ENCODE data around the gene ITPR3.

DNA sequence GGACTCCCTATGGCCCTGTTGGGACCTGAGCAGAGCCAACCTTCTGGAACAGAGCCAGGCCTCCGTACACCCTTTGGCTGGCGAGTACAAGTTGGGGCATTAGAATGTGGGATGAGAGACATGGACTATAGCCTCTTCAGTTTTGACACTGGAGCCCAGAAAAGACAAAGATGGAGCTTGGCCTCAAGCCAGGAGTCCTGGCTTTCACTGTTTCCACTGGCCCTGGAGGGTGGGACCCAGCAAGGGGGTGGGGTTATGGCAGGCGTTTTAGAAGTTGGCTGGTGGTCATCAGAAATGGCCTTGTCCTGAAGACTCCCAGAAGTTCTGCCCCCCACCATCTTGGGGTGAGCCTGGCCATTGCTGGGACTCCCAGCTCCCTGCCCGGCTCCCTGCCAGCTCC lies 21.8 kb downstream of the ITPR3 start:
- TF ChIP-seq, protein P1, sequence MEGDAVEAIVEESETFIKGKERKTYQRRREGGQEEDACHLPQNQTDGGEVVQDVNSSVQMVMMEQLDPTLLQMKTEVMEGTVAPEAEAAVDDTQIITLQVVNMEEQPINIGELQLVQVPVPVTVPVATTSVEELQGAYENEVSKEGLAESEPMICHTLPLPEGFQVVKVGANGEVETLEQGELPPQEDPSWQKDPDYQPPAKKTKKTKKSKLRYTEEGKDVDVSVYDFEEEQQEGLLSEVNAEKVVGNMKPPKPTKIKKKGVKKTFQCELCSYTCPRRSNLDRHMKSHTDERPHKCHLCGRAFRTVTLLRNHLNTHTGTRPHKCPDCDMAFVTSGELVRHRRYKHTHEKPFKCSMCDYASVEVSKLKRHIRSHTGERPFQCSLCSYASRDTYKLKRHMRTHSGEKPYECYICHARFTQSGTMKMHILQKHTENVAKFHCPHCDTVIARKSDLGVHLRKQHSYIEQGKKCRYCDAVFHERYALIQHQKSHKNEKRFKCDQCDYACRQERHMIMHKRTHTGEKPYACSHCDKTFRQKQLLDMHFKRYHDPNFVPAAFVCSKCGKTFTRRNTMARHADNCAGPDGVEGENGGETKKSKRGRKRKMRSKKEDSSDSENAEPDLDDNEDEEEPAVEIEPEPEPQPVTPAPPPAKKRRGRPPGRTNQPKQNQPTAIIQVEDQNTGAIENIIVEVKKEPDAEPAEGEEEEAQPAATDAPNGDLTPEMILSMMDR (IDR thresholded peaks at IDR 0.05): no peak
- TF ChIP-seq POLR2A (IDR thresholded peaks at IDR 0.05): no peak

Data from Peyer's patch (tissue), 4 donors.